Keratinocyte (primary cell): ENCODE results near the gene PYM1. TPM values are rescaled to one million over a fixed set of nuclear protein-coding genes. Genes with fewer than 3 reads are reported as not detected.

Source experiments
- DNase-seq: peaks from one replicate; pipeline ENCODE4 v3.0.0-alpha.2; 2011; ENCODE audit warnings: low read depth, missing footprints, low spot score
- FAIRE-seq: peaks from 2 replicates; lab custom pipeline; 2011; peaks lifted over from hg19 to GRCh38; lab: Jason Lieb, UNC
- H2AFZ ChIP-seq: 2 replicates; pipeline ENCODE4 v1.6.0; 2012; ENCODE audit warnings: low read length, control low read depth, inconsistent platforms; ENCODE audit not compliant: control insufficient read depth
- H3K27ac ChIP-seq: 2 replicates; pipeline ENCODE4 v1.5.1; 2011; ENCODE audit warnings: low read length; ENCODE audit not compliant: control insufficient read depth, insufficient read depth
- H3K27me3 ChIP-seq: 3 replicates; pipeline ENCODE4 v1.6.0; 2011; ENCODE audit warnings: low read length; ENCODE audit not compliant: control insufficient read depth, insufficient read depth; ENCODE audit errors: extremely low read depth
- H3K36me3 ChIP-seq, 2 experiments: 2 replicates in 1 of 2; 3 replicates in 1 of 2; pipeline ENCODE4 v1.5.1; 2011; ENCODE audit warnings: low read length in 2 of 2, mild to moderate bottlenecking in 1 of 2; ENCODE audit not compliant: control insufficient read depth in 2 of 2, insufficient read depth in 2 of 2; ENCODE audit errors: extremely low read depth in 1 of 2
- H3K4me1 ChIP-seq: 3 replicates; pipeline ENCODE4 v1.5.1; 2011; ENCODE audit warnings: low read length; ENCODE audit not compliant: control insufficient read depth, insufficient read depth; ENCODE audit errors: extremely low read depth
- H3K4me2 ChIP-seq: 3 replicates; pipeline ENCODE4 v1.6.0; 2011; ENCODE audit warnings: low read depth, low read length; ENCODE audit not compliant: control insufficient read depth, insufficient read depth; ENCODE audit errors: extremely low read depth
- H3K4me3 ChIP-seq, 3 experiments: fragments of 200-600 bp in 1 of 3; sonication (generic) in 1 of 3; 2 replicates in 2 of 3; 3 replicates in 1 of 3; pipeline ENCODE4 v1.5.1; 2011 to 2016; ENCODE audit warnings: low read length in 3 of 3, mild to moderate bottlenecking in 3 of 3, control low read depth in 2 of 3, inconsistent platforms in 1 of 3, low read depth in 1 of 3, mixed read lengths in 1 of 3, mixed run types in 1 of 3, moderate library complexity in 1 of 3; ENCODE audit not compliant: control insufficient read depth in 2 of 3, insufficient read depth in 2 of 3; ENCODE audit errors: extremely low read depth in 1 of 3
- H3K79me2 ChIP-seq: 2 replicates; pipeline ENCODE4 v1.6.0; 2012; ENCODE audit warnings: low read length; ENCODE audit not compliant: control insufficient read depth, insufficient read depth
- H3K9ac ChIP-seq: 3 replicates; pipeline ENCODE4 v1.6.0; 2011; ENCODE audit warnings: low read length; ENCODE audit not compliant: control insufficient read depth, insufficient read depth; ENCODE audit errors: extremely low read depth
- H3K9me1 ChIP-seq: 3 replicates; pipeline ENCODE4 v1.6.0; 2011; ENCODE audit warnings: low read length; ENCODE audit not compliant: control insufficient read depth, insufficient read depth; ENCODE audit errors: extremely low read depth
- H3K9me3 ChIP-seq: 2 replicates; pipeline ENCODE4 v1.5.1; 2012; ENCODE audit warnings: low read depth, low read length; ENCODE audit not compliant: control insufficient read depth
- H4K20me1 ChIP-seq: 3 replicates; pipeline ENCODE4 v1.6.0; 2011; ENCODE audit warnings: low read length; ENCODE audit not compliant: control insufficient read depth, insufficient read depth; ENCODE audit errors: extremely low read depth
- CTCF ChIP-seq, 3 experiments: IDR thresholded peaks in 1 of 3; conservative IDR thresholded peaks in 1 of 3; optimal IDR thresholded peaks in 1 of 3; 2 replicates in 2 of 3; 3 replicates in 1 of 3; pipeline versions ENCODE3 to v1.5.1; 2011; ENCODE audit warnings: low read length in 3 of 3, mild to moderate bottlenecking in 3 of 3, moderate library complexity in 2 of 3, control low read depth in 1 of 3, inconsistent platforms in 1 of 3; ENCODE audit not compliant: insufficient read depth in 2 of 3; ENCODE audit errors: extremely low read depth in 1 of 3
- EZH2 ChIP-seq: IDR thresholded peaks from one replicate; pipeline ENCODE4 v1.6.1; 2012; ENCODE audit warnings: inconsistent platforms, mild to moderate bottlenecking, low read length, moderate library complexity
- dilution Hi-C: fragments of 300-500 bp; cut with MboI; formaldehyde crosslinking; loops from one replicate; pipeline ENCODE4 v1.7.0; 2020; ENCODE audit warnings: low sequenced_read_pairs; ENCODE audit not compliant: extremely low pct_ligation_motif_present
- polyA plus RNA-seq, 5 experiments: library from polyadenylated mRNA; depleted of rRNA in 3 of 5; stranded (reverse) in 3 of 5; stranded (forward) in 1 of 5; unstranded in 1 of 5; fragments of >200 nt; gene quantifications; 1 replicate in 1 of 5; 2 replicates in 3 of 5; 3 replicates in 1 of 5; pipeline versions ENCODE4 v1.2.1 to v1.2.3, GENCODE V29; 2011 to 2012; ENCODE audit warnings: missing spikeins in 2 of 5, low read depth in 1 of 5, low replicate concordance in 1 of 5

The PYM1 gene
- polyA plus RNA-seq, 1 donor (not counting 4 experiments of a cell fraction or from before 2014, with no cell fraction given): 63.4 TPM

GRCh38 chr12:55934773-55935172 lies 7.1 kb upstream of the PYM1 start:
- Histone ChIP-seq H3K27me3 (no peaks in the 10 kb centered on the region), H3K36me3 (peaks cover 14 to 45% of the 10 kb centered on the region in 2 experiments), H3K9ac (peak overlapping the region; percentile 2), H3K4me2 (peak overlapping the region; percentile 94), H3K4me1 (peaks cover 72% of the 10 kb centered on the region), H4K20me1 (no peaks in the 10 kb centered on the region), H3K9me3 (no peaks in the 10 kb centered on the region), H3K27ac (peak overlapping the region; percentile 97), H2AFZ (no peak overlapping the region), H3K9me1 (no peaks in the 10 kb centered on the region), H3K4me3 (peak overlapping the region in 2 of 3 experiments; percentile 4 to 28), H3K79me2 (peaks cover 40% of the 10 kb centered on the region)
- TF ChIP-seq EZH2 (no peak), CTCF (optimal IDR thresholded peaks at IDR 0.05 in 1 of 3, IDR thresholded peaks at IDR 0.05 in 1 of 3, conservative IDR thresholded peaks at IDR 0.05 in 1 of 3; ENCODE audit: extremely low read depth in 1 of 3, insufficient read depth in 2 of 3, low read length in 3 of 3) (no peak)
- no peak for DNase-seq
- FAIRE-seq: no peak
- dilution Hi-C loops: no loop called here

GRCh38 chr12:55933799-55934742 lies 6.4 kb upstream of the PYM1 start:
- no peak for FAIRE-seq
- Histone ChIP-seq H3K36me3 (peaks cover 10 to 38% of the 10 kb centered on the region in 2 experiments), H3K27me3 (no peaks in the 10 kb centered on the region)

More at GRCh38 chr12:55933799-55934742, 6.4 kb upstream of the PYM1 start:
- H3K4me1 ChIP-seq: peaks cover 72% of the 10 kb centered on the region
- peak overlapping the region; percentile 97 for H3K27ac ChIP-seq
- peak overlapping the region; percentile 86 for H3K9ac ChIP-seq
- DNase-seq: no peak
- peak overlapping the region; percentile 94 for H3K4me2 ChIP-seq
- H4K20me1 ChIP-seq: no peaks in the 10 kb centered on the region
- no peaks in the 10 kb centered on the region for H3K9me3 ChIP-seq
- TF ChIP-seq CTCF (optimal IDR thresholded peaks at IDR 0.05 in 1 of 3, IDR thresholded peaks at IDR 0.05 in 1 of 3, conservative IDR thresholded peaks at IDR 0.05 in 1 of 3; ENCODE audit: extremely low read depth in 1 of 3, insufficient read depth in 2 of 3, low read length in 3 of 3) (no peak), EZH2 (no peak)
- dilution Hi-C loops: no loop called here
- no peaks in the 10 kb centered on the region for H3K9me1 ChIP-seq
- H3K79me2 ChIP-seq: peaks cover 40% of the 10 kb centered on the region
- peak overlapping the region; percentile 52 to 83 (median 72) for H3K4me3 ChIP-seq
- no peak overlapping the region for H2AFZ ChIP-seq
